Loucy (cell line): ENCODE data around the gene EXD3.

ENCODE experiments used
- EZH2phosphoT487 ChIP-seq: fragments of 200-600 bp; IDR thresholded peaks from 2 replicates; pipeline ENCODE4 v1.6.1; 2018; ENCODE audit warnings: antibody characterized with exemption, mild to moderate bottlenecking, moderate library complexity, borderline replicate concordance
- TF ChIP-seq, protein P1 (sequence below): fragments of 200-600 bp; sonication (generic); conservative IDR thresholded peaks from 2 replicates; pipeline ENCODE4 v1.5.1; 2014; ENCODE audit warnings: mild to moderate bottlenecking, antibody characterized with exemption, low read length

DNA sequence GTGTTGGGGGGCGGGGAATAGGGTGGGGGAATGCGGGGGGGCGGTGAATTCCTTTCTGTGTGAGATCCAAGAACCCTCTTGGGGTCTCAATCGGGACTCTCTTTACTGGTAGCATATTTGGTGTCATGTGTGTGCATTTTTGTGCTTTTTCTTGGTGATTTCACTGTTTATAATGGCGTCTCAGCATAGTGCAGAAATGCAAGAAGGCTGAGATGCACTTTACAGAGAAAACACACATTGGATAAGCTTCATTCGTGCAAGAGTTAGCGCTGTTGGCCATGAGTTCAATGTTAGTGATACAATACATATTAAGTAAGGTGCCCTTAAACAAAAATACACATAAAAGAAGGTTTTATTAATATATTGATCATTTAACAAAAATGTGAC, 19.0 kb upstream of the EXD3 start:
- TF ChIP-seq, protein P1, sequence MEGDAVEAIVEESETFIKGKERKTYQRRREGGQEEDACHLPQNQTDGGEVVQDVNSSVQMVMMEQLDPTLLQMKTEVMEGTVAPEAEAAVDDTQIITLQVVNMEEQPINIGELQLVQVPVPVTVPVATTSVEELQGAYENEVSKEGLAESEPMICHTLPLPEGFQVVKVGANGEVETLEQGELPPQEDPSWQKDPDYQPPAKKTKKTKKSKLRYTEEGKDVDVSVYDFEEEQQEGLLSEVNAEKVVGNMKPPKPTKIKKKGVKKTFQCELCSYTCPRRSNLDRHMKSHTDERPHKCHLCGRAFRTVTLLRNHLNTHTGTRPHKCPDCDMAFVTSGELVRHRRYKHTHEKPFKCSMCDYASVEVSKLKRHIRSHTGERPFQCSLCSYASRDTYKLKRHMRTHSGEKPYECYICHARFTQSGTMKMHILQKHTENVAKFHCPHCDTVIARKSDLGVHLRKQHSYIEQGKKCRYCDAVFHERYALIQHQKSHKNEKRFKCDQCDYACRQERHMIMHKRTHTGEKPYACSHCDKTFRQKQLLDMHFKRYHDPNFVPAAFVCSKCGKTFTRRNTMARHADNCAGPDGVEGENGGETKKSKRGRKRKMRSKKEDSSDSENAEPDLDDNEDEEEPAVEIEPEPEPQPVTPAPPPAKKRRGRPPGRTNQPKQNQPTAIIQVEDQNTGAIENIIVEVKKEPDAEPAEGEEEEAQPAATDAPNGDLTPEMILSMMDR: no peak
- TF ChIP-seq EZH2phosphoT487: no peak
